ENCODE data around the gene ZGPAT. TPM values are rescaled to one million over a fixed set of nuclear protein-coding genes. Genes with fewer than 3 reads are reported as not detected.
A peak's percentile ranks its signal among the peaks of the same experiment; 100 is the strongest.

ZGPAT gene
- total and polyA plus RNA-seq, 9 of the 15 experiments (the other 6 are each of a cell fraction or from before 2014, with no cell fraction given) = 0.14 to 26.6 (median 7.4) TPM

- POLR2A ChIA-PET = interaction anchor here (0.5 to 0.8 kb wide), 3 partner anchors 21 to 171 kb away, joined by 3 read pairs; no protein-coding TSS in a partner anchor
- no TSS peak for BruUV-seq (replicated peaks)
- no peaks in the 10 kb centered on the region for H3K27me3 ChIP-seq (ENCODE audit: control insufficient read depth in 2 of 2, insufficient read depth in 2 of 2, low read length in 2 of 2)
- H3K9me1 ChIP-seq (ENCODE audit: control insufficient read depth, insufficient read depth, low read length) = no peaks in the 10 kb centered on the region
- ATAC-seq = no peak
- H3K36me3 ChIP-seq (ENCODE audit: control insufficient read depth, insufficient read depth, low read length) = peaks cover 44% of the 10 kb centered on the region
- H3K79me2 ChIP-seq (ENCODE audit: control insufficient read depth, insufficient read depth, low read length) = peaks cover 43% of the 10 kb centered on the region
- H3K9me3 ChIP-seq (replicated peaks; ENCODE audit: control insufficient read depth, insufficient read depth, low read depth, low read length) = no peaks in the 10 kb centered on the region
- 93% methylated on average over 11 of the region's 11 CpGs for WGBS (ENCODE audit: insufficient coverage, low coverage, missing lambda C conversion rate)
- peak overlapping the region in 1 of 2 experiments; percentile 23; a peak in 1 of 4 replicates for H3K9ac ChIP-seq (ENCODE audit: insufficient read depth in 1 of 2, low read depth in 2 of 2, low read length in 2 of 2)
- no peak overlapping the region for H3K4me2 ChIP-seq (ENCODE audit: insufficient read depth, low read length)
- H3K4me3 ChIP-seq = no peak overlapping the region
- no peak for FAIRE-seq
- no peak overlapping the region for H3K27ac ChIP-seq (ENCODE audit: extremely low read depth, low read depth, low read length)
- in situ Hi-C loops (cut with MboI) = no loop called here
- CTCF ChIA-PET (ENCODE audit: low intra/inter-chr PET ratio) = interaction anchor here (0.6 kb wide), 1 partner anchor 160 kb away, joined by 4 read pairs; no protein-coding TSS in a partner anchor
- no peak overlapping the region for H2AFZ ChIP-seq (ENCODE audit: low read depth, low read length)
- peaks cover 22% of the 10 kb centered on the region for H4K20me1 ChIP-seq (replicated peaks; ENCODE audit: control insufficient read depth, insufficient read depth, low read length)
- no peak for TF ChIP-seq KLF13 (tag; IDR thresholded peaks at IDR 0.05; ENCODE audit: borderline replicate concordance, low read depth)
- no peak for TF ChIP-seq SMC3 (conservative IDR thresholded peaks at IDR 0.05; ENCODE audit: insufficient read depth, low read depth, low read length)
- no peak for TF ChIP-seq ZNF668 (CRISPR knock-in tag; IDR thresholded peaks at IDR 0.05)
- peak; percentile 9; the same call in 1 of the 2 replicates for TF ChIP-seq POLR2A (conservative IDR thresholded peaks at IDR 0.05)
- no peak for TF ChIP-seq NR0B1 (IDR thresholded peaks at IDR 0.05; ENCODE audit: partially characterized antibody)
- TF ChIP-seq USF1 (CRISPR knock-in tag; IDR thresholded peaks at IDR 0.05) = no peak
- TF ChIP-seq RBFOX2 (IDR thresholded peaks at IDR 0.05; ENCODE audit: low read depth, low read length) = peak; percentile 9
- no peak for TF ChIP-seq ZNF695 (CRISPR knock-in tag; IDR thresholded peaks at IDR 0.05)
- H3K4me1 ChIP-seq (replicated peaks in 1 of 2; ENCODE audit: control insufficient read depth in 2 of 2, insufficient read depth in 2 of 2, low read length in 2 of 2) = peaks cover 19 to 81% of the 10 kb centered on the region in 2 experiments
- intact Hi-C loops (cut with micrococcal nuclease) = loop anchor here (10.0 kb wide), 2 partner anchors 81 to 169 kb away; partner anchors contain the start of gene PTK6
- peak in 2 of 4 experiments; percentile 2 to 3 for DNase-seq (ENCODE audit: extremely low read depth in 1 of 4, low spot score in 3 of 4)
Observed at GRCh38 chr20:63703976-63704748, 3.7 kb upstream of the ZGPAT start.
